PFSK-1 (cell line): ENCODE data around the gene HRH1. TPM values are rescaled to one million over a fixed set of nuclear protein-coding genes. Genes with fewer than 3 reads are reported as not detected.

ENCODE experiments used
- FOXP2 ChIP-seq: optimal IDR thresholded peaks from 2 replicates; pipeline ENCODE3; 2011; ENCODE audit warnings: borderline replicate concordance, control low read depth, inconsistent platforms; ENCODE audit not compliant: insufficient read depth; ENCODE audit errors: extremely low read length, extremely low read depth
- POLR2AphosphoS5 ChIP-seq: IDR thresholded peaks from 2 replicates; pipeline ENCODE4 v1.6.1; 2012; ENCODE audit warnings: low read depth, mild to moderate bottlenecking, control low read depth, low read length, moderate library complexity
- REST ChIP-seq, 2 experiments: IDR thresholded peaks; 2 replicates each; pipeline versions ENCODE4 v1.6.1 to v1.8.0; 2011 to 2012; ENCODE audit warnings: low read depth in 2 of 2, low read length in 2 of 2, control low read depth in 1 of 2, inconsistent platforms in 1 of 2, mild to moderate bottlenecking in 1 of 2, moderate library complexity in 1 of 2; ENCODE audit not compliant: insufficient read depth in 1 of 2
- SIN3A ChIP-seq: IDR thresholded peaks from 2 replicates; pipeline ENCODE4 v1.6.1; 2012; ENCODE audit warnings: mild to moderate bottlenecking, low read length, moderate library complexity, borderline replicate concordance; ENCODE audit not compliant: insufficient read depth
- TAF1 ChIP-seq: IDR thresholded peaks from 2 replicates; pipeline ENCODE4 v1.6.1; 2012; ENCODE audit warnings: low read length, control low read depth, borderline replicate concordance; ENCODE audit not compliant: insufficient read depth
- polyA plus RNA-seq: library from polyadenylated mRNA; unstranded; fragments of >200 nt; gene quantifications from one replicate; pipeline ENCODE4 v1.2.1, GENCODE V29; 2012; ENCODE audit warnings: low read depth, missing spikeins; ENCODE audit not compliant: insufficient read length

Gene HRH1, protein sequence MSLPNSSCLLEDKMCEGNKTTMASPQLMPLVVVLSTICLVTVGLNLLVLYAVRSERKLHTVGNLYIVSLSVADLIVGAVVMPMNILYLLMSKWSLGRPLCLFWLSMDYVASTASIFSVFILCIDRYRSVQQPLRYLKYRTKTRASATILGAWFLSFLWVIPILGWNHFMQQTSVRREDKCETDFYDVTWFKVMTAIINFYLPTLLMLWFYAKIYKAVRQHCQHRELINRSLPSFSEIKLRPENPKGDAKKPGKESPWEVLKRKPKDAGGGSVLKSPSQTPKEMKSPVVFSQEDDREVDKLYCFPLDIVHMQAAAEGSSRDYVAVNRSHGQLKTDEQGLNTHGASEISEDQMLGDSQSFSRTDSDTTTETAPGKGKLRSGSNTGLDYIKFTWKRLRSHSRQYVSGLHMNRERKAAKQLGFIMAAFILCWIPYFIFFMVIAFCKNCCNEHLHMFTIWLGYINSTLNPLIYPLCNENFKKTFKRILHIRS
- 1.6 TPM for polyA plus RNA-seq

DNA sequence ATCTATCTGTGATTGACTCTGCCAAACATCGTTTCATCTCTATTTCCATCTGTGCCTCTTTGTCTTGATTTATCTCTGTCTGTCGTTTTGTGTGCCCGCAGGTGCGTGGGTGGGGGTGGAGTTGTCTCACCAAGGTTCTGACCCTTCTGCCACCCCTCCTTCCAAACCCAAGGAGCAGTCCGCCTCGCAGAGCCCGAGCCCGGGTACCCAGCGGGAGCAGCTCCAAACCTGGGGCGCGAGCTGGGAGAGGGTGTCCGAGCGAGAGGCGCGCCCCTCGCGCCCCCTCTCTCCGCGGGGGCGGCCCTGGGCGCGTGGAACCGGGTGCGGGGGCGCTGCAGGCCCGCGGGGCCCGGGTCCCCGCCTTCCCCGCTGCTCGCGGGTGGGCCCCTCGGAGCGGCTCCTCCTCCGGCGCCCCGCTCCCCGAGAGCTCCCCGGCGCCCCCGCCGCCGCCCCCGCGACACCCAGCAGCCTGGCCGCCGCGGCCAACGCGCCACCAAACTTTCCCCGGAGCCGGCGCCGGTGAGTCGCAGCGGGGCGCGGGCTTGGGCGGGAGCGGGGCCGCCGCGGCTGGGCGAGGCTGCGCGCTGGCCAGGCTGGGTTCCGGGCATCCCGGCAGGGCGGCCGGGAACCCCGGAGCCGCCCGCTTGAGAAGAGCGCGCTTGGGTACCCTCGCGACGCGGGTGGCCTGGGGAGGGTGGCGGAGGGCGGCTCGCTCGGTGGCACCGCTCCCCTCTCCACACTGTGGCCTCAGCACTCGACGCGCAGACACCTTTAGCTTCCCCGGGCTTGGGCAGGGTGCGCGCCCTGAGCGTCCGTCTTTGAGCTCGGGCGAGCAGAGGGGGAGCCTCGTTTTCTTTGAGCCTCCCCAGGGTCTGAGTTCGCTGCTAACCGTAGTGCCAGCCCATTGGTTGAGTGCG, at the start of gene HRH1:
Gene HRH1 (plus strand): TSS at position 458 of the 917 bp plus-strand sequence. CDS start 104,545 bp downstream, outside the sequence.
- TF ChIP-seq SIN3A (no peak), POLR2AphosphoS5 (no peak), REST (IDR thresholded peaks at IDR 0.05; ENCODE audit: insufficient read depth in 1 of 2, low read depth in 2 of 2, low read length in 2 of 2) (no peak), FOXP2 (no peak), TAF1 (no peak)

GRCh38 chr3:11115548-11115947, 38.7 kb upstream of the HRH1 start:
- TF ChIP-seq POLR2AphosphoS5 = no peak
- TF ChIP-seq FOXP2 = no peak
- TF ChIP-seq SIN3A = no peak

DNA sequence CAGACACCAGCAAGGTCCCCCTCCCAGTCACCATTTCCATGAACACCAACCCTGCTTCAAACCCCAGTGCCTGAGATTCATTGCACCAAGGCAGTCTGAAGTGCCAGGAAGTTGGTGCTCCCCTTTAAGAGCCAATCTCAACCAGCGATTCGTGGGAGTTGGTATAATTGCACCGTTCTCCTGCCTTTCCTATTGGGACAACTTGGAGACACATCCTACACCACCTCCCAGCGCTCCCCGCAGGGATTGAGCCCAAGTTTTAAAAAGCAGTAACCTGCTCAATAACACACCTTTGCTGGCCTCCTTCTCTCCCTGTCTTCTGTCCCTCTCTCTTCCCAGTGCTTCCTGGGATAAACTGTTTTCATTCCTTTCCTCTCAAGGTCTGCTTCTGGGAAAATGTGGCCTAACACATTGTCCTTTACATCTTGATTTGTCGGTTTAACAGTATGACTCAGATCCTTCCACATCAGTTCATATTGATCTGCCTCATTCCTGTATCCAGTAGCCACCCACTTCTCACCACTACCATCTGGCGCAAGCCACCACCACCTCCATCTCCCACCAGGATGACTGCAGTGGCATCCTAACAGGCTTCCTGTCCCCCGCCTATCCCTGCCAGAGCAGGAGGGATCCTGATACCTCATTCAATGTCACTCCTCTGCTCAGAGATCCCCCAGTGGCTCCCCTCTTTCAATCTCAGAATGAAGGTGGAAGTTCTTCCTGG, 37.8 kb upstream of the HRH1 start:
- TF ChIP-seq FOXP2 = no peak
- TF ChIP-seq SIN3A = no peak
- no peak for TF ChIP-seq POLR2AphosphoS5
- TF ChIP-seq TAF1 = no peak
- no peak for TF ChIP-seq REST (IDR thresholded peaks at IDR 0.05; ENCODE audit: insufficient read depth in 1 of 2, low read depth in 2 of 2, low read length in 2 of 2)

GRCh38 chr3:11117591-11117990, 36.7 kb upstream of the HRH1 start:
- TF ChIP-seq FOXP2 = no peak
- TF ChIP-seq POLR2AphosphoS5 = no peak
- no peak for TF ChIP-seq REST (IDR thresholded peaks at IDR 0.05; ENCODE audit: insufficient read depth in 1 of 2, low read depth in 2 of 2, low read length in 2 of 2)
- no peak for TF ChIP-seq TAF1
- no peak for TF ChIP-seq SIN3A
